H9 (cell line): ENCODE data around the gene PTPRN2. TPM values are rescaled to one million over a fixed set of nuclear protein-coding genes. Genes with fewer than 3 reads are reported as not detected.
"Not testable (repeated sequence)": the region's sequence is repeated elsewhere in the genome, so short reads cannot be mapped to it uniquely, and the experiment has no call there.

ENCODE experiments used
- DNase-seq: peaks from one replicate; pipeline ENCODE4 v3.0.0-alpha.2; 2017
- H2AFZ ChIP-seq: one replicate; pipeline ENCODE4 v1.6.1; 2013; ENCODE audit warnings: mild to moderate bottlenecking, low read length, control low read depth, moderate library complexity
- H2AK5ac ChIP-seq: 2 replicates; pipeline ENCODE4 v1.6.1; 2013; ENCODE audit warnings: low read length, control low read depth, mixed read lengths; ENCODE audit not compliant: insufficient read length
- H2BK120ac ChIP-seq: one replicate; pipeline ENCODE4 v1.6.1; 2013; ENCODE audit warnings: low read depth, mild to moderate bottlenecking, low read length, control low read depth, inconsistent platforms; ENCODE audit not compliant: poor library complexity, severe bottlenecking
- H2BK12ac ChIP-seq: 2 replicates; pipeline ENCODE4 v1.6.1; 2013; ENCODE audit warnings: low read length, control low read depth, mixed read lengths, low read depth; ENCODE audit not compliant: insufficient read length
- H2BK15ac ChIP-seq: 2 replicates; pipeline ENCODE4 v1.6.1; 2013; ENCODE audit warnings: low read depth, low read length, control low read depth
- H2BK20ac ChIP-seq: one replicate; pipeline ENCODE4 v1.6.1; 2013; ENCODE audit warnings: low read depth, mild to moderate bottlenecking, low read length, control low read depth, inconsistent platforms; ENCODE audit not compliant: poor library complexity, severe bottlenecking
- H2BK5ac ChIP-seq: 2 replicates; pipeline ENCODE4 v1.6.1; 2013; ENCODE audit warnings: low read length, control low read depth, mixed read lengths; ENCODE audit not compliant: insufficient read length
- H3K14ac ChIP-seq: 2 replicates; pipeline ENCODE4 v1.6.1; 2013; ENCODE audit warnings: low read length, control low read depth; ENCODE audit not compliant: insufficient read depth
- H3K18ac ChIP-seq: 2 replicates; pipeline ENCODE4 v1.6.1; 2013; ENCODE audit warnings: low read depth, mild to moderate bottlenecking, mixed read lengths, low read length, control low read depth; ENCODE audit not compliant: insufficient read length
- H3K23ac ChIP-seq: 2 replicates; pipeline ENCODE4 v1.6.1; 2013; ENCODE audit warnings: low read length, control low read depth, mixed read lengths, low read depth; ENCODE audit not compliant: insufficient read length
- H3K23me2 ChIP-seq: 2 replicates; pipeline ENCODE4 v1.6.1; 2013; ENCODE audit warnings: low read depth, mild to moderate bottlenecking, mixed read lengths, low read length, control low read depth; ENCODE audit not compliant: insufficient read length, poor library complexity, severe bottlenecking
- H3K27ac ChIP-seq: 2 replicates; pipeline ENCODE4 v1.5.1; 2013; ENCODE audit warnings: low read length, control low read depth, mixed read lengths, low read depth; ENCODE audit not compliant: insufficient read length
- H3K27me3 ChIP-seq: 2 replicates; pipeline ENCODE4 v1.6.1; 2013; ENCODE audit warnings: low read length, control low read depth, inconsistent platforms; ENCODE audit not compliant: insufficient read depth
- H3K4ac ChIP-seq: 2 replicates; pipeline ENCODE4 v1.6.1; 2013; ENCODE audit warnings: low read depth, mild to moderate bottlenecking, control low read depth, inconsistent platforms, low read length, moderate library complexity
- H3K4me1 ChIP-seq: 2 replicates; pipeline ENCODE4 v1.6.1; 2013; ENCODE audit warnings: low read length, control low read depth, inconsistent platforms; ENCODE audit not compliant: insufficient read depth
- H3K4me2 ChIP-seq: 2 replicates; pipeline ENCODE4 v1.6.1; 2013; ENCODE audit warnings: low read length, control low read depth, mixed read lengths; ENCODE audit not compliant: insufficient read length, insufficient read depth
- H3K56ac ChIP-seq: 2 replicates; pipeline ENCODE4 v1.6.1; 2013; ENCODE audit warnings: low read depth, mild to moderate bottlenecking, mixed read lengths, low read length, control low read depth; ENCODE audit not compliant: insufficient read length
- H3K79me1 ChIP-seq: 2 replicates; pipeline ENCODE4 v1.6.1; 2013; ENCODE audit warnings: low read depth, mild to moderate bottlenecking, moderate library complexity, low read length, control low read depth, inconsistent platforms; ENCODE audit not compliant: insufficient read depth, poor library complexity, severe bottlenecking
- H3K79me2 ChIP-seq: 2 replicates; pipeline ENCODE4 v1.6.1; 2013; ENCODE audit warnings: low read length, control low read depth, inconsistent platforms; ENCODE audit not compliant: insufficient read depth
- H3K9ac ChIP-seq: 2 replicates; pipeline ENCODE4 v1.6.1; 2013; ENCODE audit warnings: low read length, control low read depth, mixed read lengths; ENCODE audit not compliant: insufficient read length; ENCODE audit errors: extremely low read depth
- H3K9me3 ChIP-seq: one replicate; pipeline ENCODE4 v1.6.1; 2013; ENCODE audit warnings: low read depth, low read length, inconsistent platforms; ENCODE audit not compliant: control insufficient read depth
- H3T11ph ChIP-seq: one replicate; pipeline ENCODE4 v1.6.1; 2013; ENCODE audit warnings: mild to moderate bottlenecking, low read length, control low read depth, inconsistent platforms
- H4K20me1 ChIP-seq: one replicate; pipeline ENCODE4 v1.6.1; 2013; ENCODE audit not compliant: control insufficient read depth, insufficient read length, insufficient read depth
- H4K5ac ChIP-seq: 2 replicates; pipeline ENCODE4 v1.6.1; 2013; ENCODE audit warnings: low read depth, mild to moderate bottlenecking, mixed read lengths, low read length, control low read depth; ENCODE audit not compliant: insufficient read length
- H4K8ac ChIP-seq: replicated peaks from 2 replicates; pipeline ENCODE4 v1.6.1; 2013; ENCODE audit warnings: low read length, control low read depth, mixed read lengths, low read depth; ENCODE audit not compliant: insufficient read length
- H4K91ac ChIP-seq: 2 replicates; pipeline ENCODE4 v1.6.1; 2013; ENCODE audit warnings: low read depth, mild to moderate bottlenecking, moderate library complexity, mixed read lengths, low read length, control low read depth; ENCODE audit not compliant: insufficient read length
- H3K27ac Mint-ChIP-seq, 3 experiments: 2 replicates in 2 of 3; 3 replicates in 1 of 3; pipeline ENCODE4 v1.8.0; 2020 to 2021; ENCODE audit warnings: mixed read lengths in 3 of 3, mild to moderate bottlenecking in 1 of 3, moderate library complexity in 1 of 3
- H3K27me3 Mint-ChIP-seq: 2 replicates; pipeline ENCODE4 v1.8.0; 2021; ENCODE audit warnings: low read depth, mild to moderate bottlenecking, moderate library complexity, mixed read lengths
- H3K36me3 Mint-ChIP-seq, 3 experiments: 2 replicates in 2 of 3; 3 replicates in 1 of 3; pipeline ENCODE4 v1.8.0; 2020 to 2021; ENCODE audit warnings: low read depth in 3 of 3, mixed read lengths in 3 of 3; ENCODE audit not compliant: insufficient read depth in 1 of 3
- H3K4me1 Mint-ChIP-seq, 2 experiments: 2 replicates each; pipeline ENCODE4 v1.8.0; 2020; ENCODE audit warnings: mixed read lengths in 2 of 2
- H3K4me3 Mint-ChIP-seq, 2 experiments: 2 replicates in 1 of 2; 3 replicates in 1 of 2; pipeline ENCODE4 v1.8.0; 2020 to 2021; ENCODE audit warnings: mild to moderate bottlenecking in 2 of 2, mixed read lengths in 2 of 2, moderate library complexity in 1 of 2
- H3K9me3 Mint-ChIP-seq, 2 experiments: 2 replicates in 1 of 2; 3 replicates in 1 of 2; pipeline ENCODE4 v1.8.0; 2020; ENCODE audit warnings: mild to moderate bottlenecking in 2 of 2, mixed read lengths in 2 of 2, moderate library complexity in 1 of 2
- CTCF ChIP-seq: fragments of 200-600 bp; sonication (generic); conservative IDR thresholded peaks from 3 replicates; pipeline ENCODE4 v1.8.0; 2021; ENCODE audit warnings: antibody characterized with exemption, mild to moderate bottlenecking
- WGBS: extraction: QIAGEN DNeasy Blood & Tissue Kit; methylation state at CpG from one replicate; pipeline ENCODE4 v1.1.7; 2013; ENCODE audit warnings: missing lambda C conversion rate, low lambda C conversion rate, mixed read lengths; ENCODE audit not compliant: insufficient read length; ENCODE audit errors: extremely low coverage; 5-methylcytosine and 5-hydroxymethylcytosine counted together
- total RNA-seq: library from RNA; stranded (reverse); gene quantifications from 2 replicates; pipeline ENCODE4 v1.2.1, GENCODE V29; 2021

The PTPRN2 gene
- total RNA-seq, 1 experiment from 2014 or later: 5.2 TPM

DNA sequence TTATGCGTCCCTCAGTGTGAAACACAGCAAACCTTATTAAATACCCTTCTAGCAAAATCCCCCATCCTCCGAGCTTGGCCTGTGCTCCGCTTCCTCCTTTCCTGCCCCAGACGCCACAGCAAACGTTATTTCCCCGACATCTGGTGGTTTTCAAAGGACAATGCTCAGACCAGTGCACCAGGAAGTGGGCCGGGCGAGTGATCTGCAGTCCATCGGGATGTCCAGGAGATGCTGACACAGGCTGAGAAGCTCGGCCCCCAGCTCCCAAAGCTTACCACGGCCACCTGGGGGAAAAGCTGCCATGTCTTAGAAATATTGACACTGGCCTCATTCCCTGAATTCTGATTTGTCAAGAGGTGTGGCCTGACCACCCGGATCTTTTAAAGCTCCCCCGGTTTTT, 129.5 kb downstream of the PTPRN2 start:
- H3K4ac ChIP-seq: no peak overlapping the region
- H3K27ac ChIP-seq: no peak overlapping the region
- peaks cover 21% of the 10 kb centered on the region for H3K27me3 Mint-ChIP-seq
- no peaks in the 10 kb centered on the region for H4K20me1 ChIP-seq
- H3K79me2 ChIP-seq: no peaks in the 10 kb centered on the region
- no peak overlapping the region for H3T11ph ChIP-seq
- no peaks in the 10 kb centered on the region for H3K27me3 ChIP-seq
- no peak overlapping the region for H2BK15ac ChIP-seq
- peaks cover 1 to 20% (median 3%) of the 10 kb centered on the region in 3 experiments; a peak in 5 of 7 replicates for H3K36me3 Mint-ChIP-seq
- H3K4me3 Mint-ChIP-seq: no peak overlapping the region
- H3K56ac ChIP-seq: no peak overlapping the region
- no peak overlapping the region for H3K18ac ChIP-seq
- H3K27ac Mint-ChIP-seq: no peak overlapping the region
- H3K9me3 ChIP-seq: no peaks in the 10 kb centered on the region
- H4K91ac ChIP-seq: no peak overlapping the region
- no peak overlapping the region for H2BK12ac ChIP-seq
- H3K14ac ChIP-seq: no peak overlapping the region; the same call in 1 of the 2 replicates
- H2BK5ac ChIP-seq: no peak overlapping the region
- H4K5ac ChIP-seq: no peak overlapping the region
- no peak overlapping the region for H2AK5ac ChIP-seq
- peaks cover 16% of the 10 kb centered on the region in 2 experiments; a peak in 4 of 5 replicates for H3K9me3 Mint-ChIP-seq
- H2BK20ac ChIP-seq: no peak overlapping the region
- peaks cover 7 to 10% of the 10 kb centered on the region in 2 experiments for H3K4me1 Mint-ChIP-seq
- DNase-seq: no peak
- no peaks in the 10 kb centered on the region for H3K79me1 ChIP-seq
- H3K23me2 ChIP-seq: no peaks in the 10 kb centered on the region
- H4K8ac ChIP-seq: no peak overlapping the region
- H2AFZ ChIP-seq: no peak overlapping the region
- H3K4me1 ChIP-seq: no peaks in the 10 kb centered on the region
- no peak overlapping the region for H2BK120ac ChIP-seq
- no peak for TF ChIP-seq CTCF
- no peak overlapping the region for H3K9ac ChIP-seq
- no peak overlapping the region for H3K4me2 ChIP-seq
- no peak overlapping the region for H3K23ac ChIP-seq
- WGBS: no CpG with 5 or more reads among the region's 13 CpGs

DNA sequence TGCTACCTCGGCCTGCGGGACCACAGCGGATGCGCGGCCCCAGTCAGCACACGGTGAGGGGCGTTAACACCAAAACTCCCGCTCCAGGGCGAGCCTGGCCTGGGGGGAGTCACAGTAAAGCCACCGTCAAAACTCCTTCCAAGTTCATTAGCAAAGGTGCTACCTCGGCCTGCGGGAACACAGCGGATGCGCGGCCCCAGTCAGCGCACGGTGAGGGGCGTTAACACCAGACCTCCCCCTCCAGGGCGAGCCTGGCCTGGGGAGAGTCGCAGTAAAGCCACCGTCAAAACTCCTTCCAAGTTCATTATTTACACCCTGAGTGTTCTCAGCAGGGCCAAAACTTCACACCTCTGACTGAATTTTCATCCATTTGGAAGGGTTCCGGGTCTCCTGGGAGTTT, 130.0 kb downstream of the PTPRN2 start:
- H2BK15ac ChIP-seq, DNase-seq, H3K9ac ChIP-seq, H3K14ac ChIP-seq, H2AK5ac ChIP-seq, H2BK20ac ChIP-seq, H3K18ac ChIP-seq, H2BK12ac ChIP-seq, H3K27ac ChIP-seq, H3K4me2 ChIP-seq, H2BK5ac ChIP-seq, H3K56ac ChIP-seq, H3K23ac ChIP-seq, H3K27me3 ChIP-seq, H4K8ac ChIP-seq, H2AFZ ChIP-seq, H4K5ac ChIP-seq, H3T11ph ChIP-seq, H2BK120ac ChIP-seq, H3K4ac ChIP-seq, H3K9me3 ChIP-seq, H4K91ac ChIP-seq, H3K27ac Mint-ChIP-seq, H4K20me1 ChIP-seq, H3K4me1 ChIP-seq, H3K4me3 Mint-ChIP-seq, H3K79me2 ChIP-seq, H3K79me1 ChIP-seq, H3K23me2 ChIP-seq: not testable (repeated sequence)
- WGBS: no CpG with 5 or more reads among the region's 22 CpGs
- H3K36me3 Mint-ChIP-seq: peaks cover 1 to 20% (median 3%) of the 10 kb centered on the region in 3 experiments; a peak in 5 of 7 replicates
- peaks cover 7 to 10% of the 10 kb centered on the region in 2 experiments for H3K4me1 Mint-ChIP-seq
- H3K27me3 Mint-ChIP-seq: peaks cover 24% of the 10 kb centered on the region
- H3K9me3 Mint-ChIP-seq: peaks cover 16% of the 10 kb centered on the region in 2 experiments; a peak in 4 of 5 replicates
